NCI-H524 treated with DMSO at 0.1 percent for 48 hours (cell line): ENCODE results near the gene CBLIF.
"Not testable (repeated sequence)": the region's sequence is repeated elsewhere in the genome, so short reads cannot be mapped to it uniquely, and the experiment has no call there.

Experiments used
- DNase-seq: peaks from one replicate; lab custom pipeline; 2025; lab: John Stamatoyannopoulos, UW

The CBLIF gene

GRCh38 chr11:59847626-59848025 lies 2.3 kb upstream of the CBLIF start:
- no peak for DNase-seq

DNA sequence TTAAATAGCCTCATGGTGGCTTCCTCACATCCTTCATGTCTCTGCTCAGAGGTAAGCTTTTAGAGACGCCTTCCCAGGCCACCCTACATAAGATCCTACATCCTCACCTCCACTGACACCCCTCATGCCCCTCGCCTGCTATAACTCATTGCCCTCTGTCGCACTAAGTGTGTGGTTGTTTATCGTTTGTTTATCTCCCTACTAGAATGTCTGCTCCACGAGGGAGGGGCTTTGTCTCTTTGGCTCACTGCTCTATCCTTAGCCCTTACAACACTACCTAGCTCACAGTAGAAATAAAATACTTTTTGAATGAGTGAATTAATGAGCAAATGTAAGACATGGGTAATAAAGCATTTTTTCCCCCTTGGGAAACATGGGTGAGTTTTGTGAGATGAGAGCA lies 1.3 kb upstream of the CBLIF start:
- no peak for DNase-seq

DNA sequence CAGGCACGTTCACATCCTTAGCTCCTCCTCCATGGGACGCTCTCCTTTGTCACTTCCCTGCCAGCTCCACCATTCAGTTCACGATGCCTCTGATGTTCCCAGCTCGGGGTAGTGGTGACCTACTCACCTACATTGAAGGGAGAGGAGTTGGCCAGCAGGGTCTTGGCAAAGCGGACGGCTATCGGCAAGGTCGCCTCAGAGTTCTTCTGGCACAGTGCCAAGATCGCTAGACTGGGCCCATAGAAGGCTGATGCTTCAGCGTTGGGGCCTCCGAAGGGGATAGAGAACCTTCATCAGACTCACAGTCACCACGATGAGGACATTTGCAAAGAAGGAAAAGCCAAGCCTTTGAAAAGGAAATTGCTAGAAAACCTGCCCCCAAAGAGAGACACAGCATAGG lies 3.0 kb downstream of the CBLIF start:
- DNase-seq, result no peak

DNA sequence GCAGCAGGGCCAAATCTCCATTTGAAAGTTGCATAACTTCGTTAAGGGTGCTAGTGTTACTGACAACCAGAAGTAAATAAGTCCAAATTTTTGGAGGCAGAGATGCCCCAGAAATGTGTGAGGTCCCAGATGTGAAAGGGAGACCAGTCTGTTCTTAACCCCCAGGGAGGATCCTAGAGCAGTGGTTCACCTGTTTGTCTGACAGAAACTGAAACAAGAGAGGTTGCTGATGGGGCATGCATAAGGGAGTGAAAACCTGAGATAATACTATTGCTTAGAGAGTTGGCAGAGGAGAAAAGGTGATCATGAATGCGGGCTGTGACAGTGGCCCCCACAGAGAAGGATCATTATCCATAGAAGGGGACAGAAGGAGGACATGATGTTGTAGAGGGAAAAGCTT lies 3.8 kb downstream of the CBLIF start:
- DNase-seq, result no peak

GRCh38 chr11:59839615-59840014 lies 5.7 kb downstream of the CBLIF start:
- DNase-seq, result no peak

DNA sequence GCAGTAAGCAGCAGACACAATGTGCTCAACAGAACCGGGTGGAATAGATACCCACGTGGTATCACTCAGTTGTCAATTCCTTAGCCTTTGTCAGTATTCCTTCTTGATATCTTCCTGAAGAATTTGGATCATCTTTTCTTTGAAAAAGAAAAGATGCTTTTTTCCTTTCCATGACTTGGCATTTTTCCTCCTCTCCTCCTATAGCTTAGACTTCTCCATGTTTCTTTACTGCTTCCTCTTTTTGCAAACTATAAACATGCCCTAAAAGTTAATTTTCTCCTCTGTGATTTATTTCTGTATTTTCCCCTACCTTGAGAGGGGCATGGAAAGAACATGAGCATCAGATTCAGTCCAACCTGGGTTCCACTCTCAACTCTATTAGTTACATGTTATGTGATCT lies 11.7 kb downstream of the CBLIF start:
- no peak for DNase-seq

DNA sequence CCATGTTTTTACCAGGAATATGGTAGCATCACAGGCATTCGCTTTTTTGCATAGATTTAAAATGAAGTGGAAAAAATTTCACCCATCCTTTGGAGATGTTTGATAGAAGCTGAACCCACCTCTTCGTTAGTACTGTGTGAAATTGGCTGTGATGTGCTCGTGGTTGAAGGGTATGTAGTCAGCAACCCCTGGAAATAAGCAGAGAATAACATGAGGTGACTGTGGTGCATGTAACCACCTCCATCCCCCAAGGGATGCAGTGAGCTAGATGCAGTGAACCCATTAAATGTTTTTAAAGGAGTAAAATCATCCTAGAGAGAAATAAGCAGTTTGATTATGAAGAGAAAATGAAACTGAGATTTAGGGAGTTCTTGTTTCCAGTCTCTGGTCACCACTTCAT lies 15.9 kb downstream of the CBLIF start:
- no peak for DNase-seq

DNA sequence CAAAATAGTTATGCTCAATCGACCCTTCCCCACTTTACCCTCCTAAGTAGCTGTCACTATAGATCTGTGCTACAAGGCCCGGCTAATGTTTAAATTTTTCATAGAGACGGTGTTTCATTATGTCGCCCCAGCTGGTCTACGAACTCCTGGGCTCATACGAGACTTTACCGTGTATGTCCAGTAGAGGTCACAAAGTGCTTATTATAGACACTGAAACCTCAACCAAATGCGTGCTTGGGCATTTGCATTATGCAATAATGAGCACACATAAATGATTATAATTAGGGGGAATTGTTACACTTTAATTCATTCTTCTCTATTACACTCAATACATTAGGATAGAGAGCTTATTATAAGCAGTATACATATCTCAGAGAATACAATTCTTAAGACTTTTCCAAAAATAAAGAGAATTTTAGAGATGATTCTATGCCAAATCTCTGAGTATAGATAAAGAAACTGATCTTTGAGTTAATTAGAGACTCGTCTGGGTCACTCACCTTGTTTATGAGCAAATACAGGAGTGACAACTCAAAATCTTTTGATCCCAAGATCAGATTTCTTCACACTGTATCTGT lies 22.2 kb downstream of the CBLIF start:
- DNase-seq, result no peak

- DNase-seq, result no peak
Observed at GRCh38 chr11:59818572-59818971, 26.7 kb downstream of the CBLIF start.

DNA sequence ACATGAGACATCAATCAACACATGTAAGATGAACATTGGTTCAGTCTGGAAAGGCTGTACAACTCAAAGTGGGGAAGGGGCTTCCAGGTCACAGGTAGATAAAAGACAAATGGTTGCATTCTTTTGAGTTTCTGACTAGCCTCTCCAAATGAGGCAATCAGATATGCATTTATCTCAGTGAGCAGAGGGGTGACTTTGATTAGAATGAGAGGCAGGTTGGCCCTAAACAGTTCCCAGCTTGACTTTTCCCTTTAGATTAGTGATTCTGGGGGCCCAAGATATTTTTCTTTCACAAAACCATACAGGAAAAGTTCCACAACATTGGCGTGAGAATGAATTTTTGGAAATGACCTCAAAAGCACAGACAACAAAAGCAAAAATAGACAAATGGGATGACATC lies 28.9 kb downstream of the CBLIF start:
- DNase-seq, result not testable (repeated sequence)

DNA sequence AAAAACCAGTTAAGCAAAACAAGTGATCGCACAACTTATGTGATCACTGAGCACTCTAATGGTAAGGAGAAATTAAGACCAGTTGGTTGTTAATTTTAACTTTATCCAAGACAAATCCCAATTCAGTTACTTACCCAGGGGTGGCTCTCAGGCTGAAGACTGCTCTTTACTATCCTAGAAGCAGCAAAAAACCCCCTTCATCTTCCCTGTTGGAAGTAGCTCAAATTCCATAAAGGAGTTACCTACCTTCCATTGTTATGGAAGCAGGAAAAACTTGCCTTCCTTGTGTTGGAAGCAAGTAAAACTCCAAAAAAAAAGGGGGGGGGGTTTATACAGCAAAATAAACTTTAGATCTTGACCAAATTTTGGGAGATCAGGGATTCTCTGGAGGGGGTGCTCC lies 29.5 kb downstream of the CBLIF start:
- no peak for DNase-seq

DNA sequence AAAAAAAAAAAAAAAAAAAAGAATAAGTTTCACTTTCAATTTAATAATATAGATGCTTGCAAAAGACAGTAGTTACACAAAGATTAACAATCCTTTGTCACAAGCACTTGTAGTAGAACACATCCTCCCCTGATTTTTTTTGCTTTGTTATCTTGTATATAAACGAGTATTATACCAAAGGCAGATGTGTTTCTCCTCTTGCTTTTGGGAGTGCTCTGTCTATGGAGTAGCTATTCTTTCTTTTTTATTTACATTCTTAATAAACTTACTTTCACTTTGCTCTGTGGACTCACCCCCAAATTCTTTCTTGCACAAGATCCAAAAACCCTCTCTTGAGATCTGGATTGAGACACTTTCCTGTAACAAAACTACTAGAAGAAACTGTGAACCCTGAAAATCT lies 31.3 kb downstream of the CBLIF start:
- no peak for DNase-seq

DNA sequence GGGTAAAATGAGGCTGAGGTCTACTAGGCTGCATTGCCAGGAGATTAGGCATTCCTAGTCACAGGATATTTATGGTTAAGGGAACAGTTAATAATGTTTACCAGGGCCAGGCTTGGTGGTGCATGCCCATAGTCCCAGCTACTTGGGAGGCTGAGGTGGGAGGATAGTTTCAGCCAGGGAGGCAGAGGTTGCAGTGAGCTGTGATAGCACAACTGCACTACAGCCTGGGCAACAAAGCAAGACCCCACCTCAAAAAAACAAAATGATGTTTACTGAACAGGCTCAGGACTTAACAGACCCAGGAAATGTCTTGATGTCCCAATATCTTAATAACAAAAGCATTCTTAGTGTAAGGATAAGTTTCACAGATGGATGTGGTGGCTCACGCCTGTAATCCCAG lies 31.9 kb downstream of the CBLIF start:
- DNase-seq, result no peak

DNA sequence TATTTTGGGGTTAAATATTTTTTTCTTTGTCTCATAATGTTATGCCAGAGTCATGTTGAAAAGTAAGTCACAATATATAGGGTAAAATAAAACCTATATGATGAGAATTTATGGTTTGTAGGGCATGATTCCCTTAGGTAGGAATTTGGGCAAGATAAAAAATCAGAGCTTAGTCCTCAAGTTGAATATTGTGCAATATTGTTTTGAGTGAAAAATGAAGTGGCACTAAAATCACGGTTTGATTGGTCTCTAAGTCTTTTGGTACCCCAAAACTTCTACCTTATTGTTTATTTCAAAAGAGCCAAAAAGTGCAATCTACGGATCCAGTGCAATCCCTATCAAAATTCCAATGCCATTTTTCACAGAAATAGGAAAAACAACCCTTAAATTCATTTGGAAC lies 33.1 kb downstream of the CBLIF start:
- no peak for DNase-seq

GRCh38 chr11:59810911-59811259 lies 34.4 kb downstream of the CBLIF start:
- DNase-seq, result no peak

GRCh38 chr11:59810189-59810910 lies 34.9 kb downstream of the CBLIF start, which contains the start of gene MRPL16:
Gene MRPL16 (minus strand): TSS chr11:59810778. CDS start chr11:59810658, 120 bp downstream.
- peak; percentile 72 for DNase-seq

- DNase-seq, result no peak
Observed at GRCh38 chr11:59807047-59807610, 38.2 kb downstream of the CBLIF start.

DNA sequence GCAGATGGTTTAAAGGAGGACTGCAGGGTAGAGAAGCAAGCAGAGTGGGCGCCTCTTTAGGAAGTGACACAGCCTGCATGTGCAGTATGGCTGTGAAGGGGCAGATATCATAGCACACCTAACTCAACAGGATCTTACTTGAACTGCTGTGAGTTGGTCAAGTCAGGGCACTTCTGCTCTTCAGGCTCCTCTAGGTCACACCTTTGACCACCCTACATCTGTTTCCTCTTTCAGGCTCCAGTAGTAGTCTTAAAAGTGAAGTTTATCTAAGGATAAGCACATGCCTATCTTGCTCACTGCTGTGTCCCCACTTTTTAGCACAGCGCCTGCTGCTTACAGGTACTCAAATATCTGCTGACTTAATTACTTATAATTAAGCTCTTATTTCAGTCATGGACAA lies 41.2 kb downstream of the CBLIF start:
- no peak for DNase-seq

GRCh38 chr11:59802639-59803176 lies 42.6 kb downstream of the CBLIF start:
- DNase-seq, result no peak

GRCh38 chr11:59801981-59802638 lies 43.2 kb downstream of the CBLIF start:
- DNase-seq, result peak; percentile 34

DNA sequence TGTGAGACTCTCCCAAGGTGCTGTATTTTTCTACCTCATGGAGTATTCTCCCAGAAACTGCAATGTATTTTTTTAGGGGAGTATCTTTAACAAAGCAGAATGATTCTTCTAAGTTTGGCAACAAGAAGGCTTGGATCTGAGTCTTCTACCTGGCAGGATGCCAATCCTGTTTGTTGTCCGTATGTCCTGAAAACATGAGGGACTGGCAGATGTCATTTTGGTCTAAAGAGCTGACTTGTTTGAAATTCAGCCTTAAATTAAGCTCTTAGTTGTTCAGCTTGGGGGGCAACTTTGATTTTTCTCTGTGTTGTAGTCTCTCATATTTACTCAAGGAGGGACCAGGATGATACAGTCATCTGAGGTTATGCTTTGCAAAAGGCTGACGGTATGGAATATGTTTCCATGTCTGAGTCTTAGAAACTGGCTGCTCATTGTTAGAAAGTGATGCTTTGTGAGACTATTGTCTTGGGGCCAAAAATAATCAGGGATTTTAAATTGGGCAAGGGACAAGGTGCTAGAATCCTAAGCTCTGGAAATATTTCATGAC lies 44.1 kb downstream of the CBLIF start:
- no peak for DNase-seq

- no peak for DNase-seq
Observed at GRCh38 chr11:59800390-59801025, 44.8 kb downstream of the CBLIF start.
